OCI-LY3 (cell line): ENCODE data around the gene CIAO2B.

Experiments
- H2AFZ ChIP-seq: fragments of 200-600, 300-600 bp; shearing (Covaris generic); 2 replicates; pipeline ENCODE4 v1.6.0; 2014; ENCODE audit warnings: antibody characterized with exemption, low read depth, low read length
- H3K27ac ChIP-seq: fragments of 200-600, 300-600 bp; sonication (generic); 2 replicates; pipeline ENCODE4 v1.5.1; 2014; ENCODE audit warnings: mild to moderate bottlenecking, low read length, moderate library complexity, mixed read lengths
- H3K27me3 ChIP-seq: fragments of 200-600, 300-600 bp; sonication (generic); 2 replicates; pipeline ENCODE4 v1.6.1; 2014; ENCODE audit warnings: low read depth, low read length, mixed read lengths
- H3K36me3 ChIP-seq: fragments of 200-600, 300-600 bp; sonication (generic); replicated peaks from 2 replicates; pipeline ENCODE3; 2014; ENCODE audit warnings: low read depth, low read length, mixed read lengths
- H3K4me1 ChIP-seq: fragments of 300-600, 200-600 bp; sonication (generic); 2 replicates; pipeline ENCODE4 v1.6.1; 2014; ENCODE audit warnings: low read length, mixed read lengths
- H3K4me2 ChIP-seq: fragments of 200-600, 300-600 bp; sonication (generic); 2 replicates; pipeline ENCODE4 v1.6.1; 2014; ENCODE audit warnings: low read length, mixed read lengths
- H3K4me3 ChIP-seq: fragments of 300-600, 200-600 bp; sonication (generic); 2 replicates; pipeline ENCODE4 v1.5.1; 2014; ENCODE audit warnings: antibody characterized with exemption, mild to moderate bottlenecking, low read length, moderate library complexity
- H3K79me2 ChIP-seq: fragments of 300-600, 200-600 bp; shearing (Covaris generic); 2 replicates; pipeline ENCODE4 v1.6.1; 2014; ENCODE audit warnings: mild to moderate bottlenecking, low read length, mixed read lengths
- H3K9ac ChIP-seq: fragments of 300-600, 200-600 bp; shearing (Covaris generic); 2 replicates; pipeline ENCODE4 v1.6.0; 2014; ENCODE audit warnings: mild to moderate bottlenecking, low read length, moderate library complexity
- H3K9me3 ChIP-seq: fragments of 200-600, 300-600 bp; shearing (Covaris generic); 2 replicates; pipeline ENCODE4 v1.6.1; 2014; ENCODE audit warnings: low read length, mixed read lengths; ENCODE audit not compliant: insufficient read depth
- H4K20me1 ChIP-seq: fragments of 200-600, 300-600 bp; sonication (generic); 2 replicates; pipeline ENCODE4 v1.6.1; 2016; ENCODE audit warnings: low read length, mixed read lengths; ENCODE audit not compliant: insufficient read depth
- EZH2phosphoT487 ChIP-seq: fragments of 200-600 bp; shearing (Covaris generic); IDR thresholded peaks from 2 replicates; pipeline ENCODE4 v1.6.1; 2018; ENCODE audit warnings: antibody characterized with exemption, mixed run types, low read depth
- TF ChIP-seq, protein P1 (sequence below): fragments of 200-600, 300-600 bp; sonication (generic); IDR thresholded peaks from 2 replicates; pipeline ENCODE4 v1.5.1; 2014; ENCODE audit warnings: antibody characterized with exemption, low read length, low read depth

Gene CIAO2B

DNA sequence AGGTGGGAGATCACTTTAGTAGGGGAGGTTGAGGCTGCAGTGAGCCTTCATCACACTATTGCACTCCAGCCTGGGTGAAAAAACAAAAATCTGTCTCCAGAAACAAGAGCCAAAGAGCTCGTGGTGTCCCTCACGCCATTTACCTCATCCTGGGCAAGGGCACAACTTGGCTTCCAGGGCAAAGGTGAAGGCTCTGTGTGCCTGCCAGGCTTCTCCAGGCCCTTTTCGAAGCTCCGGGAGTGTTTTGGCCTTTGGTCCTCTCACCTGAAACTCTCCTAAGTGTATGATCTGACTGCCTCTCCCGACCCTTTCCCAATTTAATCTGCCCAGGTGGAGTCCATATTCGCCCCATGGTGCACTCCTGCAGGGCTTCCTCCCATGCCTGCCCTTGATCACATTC, 15.3 kb upstream of the CIAO2B start:
- Histone ChIP-seq H3K4me2 (no peak overlapping the region), H2AFZ (no peak overlapping the region), H3K27me3 (peaks cover 5% of the 10 kb centered on the region; the same call in 1 of the 2 replicates), H3K36me3 (no peaks in the 10 kb centered on the region), H3K4me3 (no peak overlapping the region), H3K27ac (no peak overlapping the region), H3K9ac (no peak overlapping the region), H3K9me3 (no peaks in the 10 kb centered on the region), H4K20me1 (no peaks in the 10 kb centered on the region), H3K79me2 (no peaks in the 10 kb centered on the region), H3K4me1 (peaks cover 11% of the 10 kb centered on the region)
- no peak for TF ChIP-seq EZH2phosphoT487
- TF ChIP-seq, protein P1, sequence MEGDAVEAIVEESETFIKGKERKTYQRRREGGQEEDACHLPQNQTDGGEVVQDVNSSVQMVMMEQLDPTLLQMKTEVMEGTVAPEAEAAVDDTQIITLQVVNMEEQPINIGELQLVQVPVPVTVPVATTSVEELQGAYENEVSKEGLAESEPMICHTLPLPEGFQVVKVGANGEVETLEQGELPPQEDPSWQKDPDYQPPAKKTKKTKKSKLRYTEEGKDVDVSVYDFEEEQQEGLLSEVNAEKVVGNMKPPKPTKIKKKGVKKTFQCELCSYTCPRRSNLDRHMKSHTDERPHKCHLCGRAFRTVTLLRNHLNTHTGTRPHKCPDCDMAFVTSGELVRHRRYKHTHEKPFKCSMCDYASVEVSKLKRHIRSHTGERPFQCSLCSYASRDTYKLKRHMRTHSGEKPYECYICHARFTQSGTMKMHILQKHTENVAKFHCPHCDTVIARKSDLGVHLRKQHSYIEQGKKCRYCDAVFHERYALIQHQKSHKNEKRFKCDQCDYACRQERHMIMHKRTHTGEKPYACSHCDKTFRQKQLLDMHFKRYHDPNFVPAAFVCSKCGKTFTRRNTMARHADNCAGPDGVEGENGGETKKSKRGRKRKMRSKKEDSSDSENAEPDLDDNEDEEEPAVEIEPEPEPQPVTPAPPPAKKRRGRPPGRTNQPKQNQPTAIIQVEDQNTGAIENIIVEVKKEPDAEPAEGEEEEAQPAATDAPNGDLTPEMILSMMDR, result no peak

DNA sequence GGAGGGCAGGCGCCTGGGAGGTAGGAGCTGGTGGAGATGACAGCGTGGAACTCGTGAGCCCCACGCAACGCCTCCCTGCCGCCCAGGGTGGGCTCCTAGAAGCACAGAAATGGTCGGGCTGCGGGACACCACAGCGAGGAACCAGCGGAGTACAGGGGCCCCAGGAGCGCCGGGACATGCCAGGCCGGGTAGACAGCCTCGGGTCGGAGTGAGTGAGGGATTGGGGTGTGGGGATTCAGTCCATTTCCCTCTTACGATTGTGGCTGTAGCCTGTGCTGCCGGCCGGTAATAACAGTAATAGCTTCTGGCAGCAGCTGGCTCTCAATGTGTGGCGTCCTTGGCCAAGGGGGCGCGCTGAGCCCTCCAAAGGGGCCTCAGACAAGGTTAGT, 14.6 kb upstream of the CIAO2B start:
- no peak overlapping the region for H3K27ac ChIP-seq
- H3K9me3 ChIP-seq, result no peaks in the 10 kb centered on the region
- peaks cover 11% of the 10 kb centered on the region for H3K4me1 ChIP-seq
- H4K20me1 ChIP-seq, result no peaks in the 10 kb centered on the region
- no peak overlapping the region for H2AFZ ChIP-seq
- no peak overlapping the region for H3K4me3 ChIP-seq
- H3K36me3 ChIP-seq, result no peaks in the 10 kb centered on the region
- H3K4me2 ChIP-seq, result peak overlapping the region; percentile 80
- H3K27me3 ChIP-seq, result peaks cover 5% of the 10 kb centered on the region; the same call in 1 of the 2 replicates
- no peaks in the 10 kb centered on the region for H3K79me2 ChIP-seq
- H3K9ac ChIP-seq, result no peak overlapping the region
- TF ChIP-seq EZH2phosphoT487, result no peak
- TF ChIP-seq, protein P1, result no peak

DNA sequence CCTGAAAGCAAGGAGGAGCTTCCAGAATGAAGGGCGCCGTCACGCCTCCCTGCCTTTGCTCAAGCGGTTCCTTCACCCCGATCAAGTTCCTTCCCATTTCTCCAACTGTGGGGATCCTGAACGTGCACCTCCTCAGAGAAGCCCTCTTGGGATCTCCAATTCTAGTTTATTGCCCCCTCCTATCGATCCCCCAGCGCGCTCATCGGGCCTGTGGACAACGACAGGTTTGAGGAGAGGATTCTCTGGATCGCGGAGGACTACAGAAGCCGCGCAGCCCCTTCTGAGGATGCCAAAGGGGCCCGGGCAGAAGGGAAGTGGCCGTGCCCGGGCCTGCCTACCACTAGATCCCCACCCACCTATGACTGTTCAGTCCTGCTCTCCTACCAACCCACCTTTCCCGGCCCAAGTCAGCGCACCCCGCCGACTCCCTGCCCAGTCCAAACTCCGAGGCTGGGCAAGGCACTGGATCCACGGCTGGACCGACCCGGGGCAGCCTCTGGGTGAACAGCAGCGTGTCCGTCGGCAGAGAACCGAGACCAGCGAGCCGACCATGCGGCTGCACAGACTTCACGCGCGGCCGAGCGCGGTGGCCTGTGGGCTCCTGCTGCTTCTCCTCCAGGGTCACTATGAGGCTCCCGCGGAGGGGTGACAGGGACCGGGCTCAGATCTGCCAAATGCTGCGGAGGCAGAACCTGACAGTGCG, 14.1 kb upstream of the CIAO2B start:
- peak overlapping the region; percentile 78 for H3K4me3 ChIP-seq
- no peak for TF ChIP-seq EZH2phosphoT487
- TF ChIP-seq, protein P1, result no peak

DNA sequence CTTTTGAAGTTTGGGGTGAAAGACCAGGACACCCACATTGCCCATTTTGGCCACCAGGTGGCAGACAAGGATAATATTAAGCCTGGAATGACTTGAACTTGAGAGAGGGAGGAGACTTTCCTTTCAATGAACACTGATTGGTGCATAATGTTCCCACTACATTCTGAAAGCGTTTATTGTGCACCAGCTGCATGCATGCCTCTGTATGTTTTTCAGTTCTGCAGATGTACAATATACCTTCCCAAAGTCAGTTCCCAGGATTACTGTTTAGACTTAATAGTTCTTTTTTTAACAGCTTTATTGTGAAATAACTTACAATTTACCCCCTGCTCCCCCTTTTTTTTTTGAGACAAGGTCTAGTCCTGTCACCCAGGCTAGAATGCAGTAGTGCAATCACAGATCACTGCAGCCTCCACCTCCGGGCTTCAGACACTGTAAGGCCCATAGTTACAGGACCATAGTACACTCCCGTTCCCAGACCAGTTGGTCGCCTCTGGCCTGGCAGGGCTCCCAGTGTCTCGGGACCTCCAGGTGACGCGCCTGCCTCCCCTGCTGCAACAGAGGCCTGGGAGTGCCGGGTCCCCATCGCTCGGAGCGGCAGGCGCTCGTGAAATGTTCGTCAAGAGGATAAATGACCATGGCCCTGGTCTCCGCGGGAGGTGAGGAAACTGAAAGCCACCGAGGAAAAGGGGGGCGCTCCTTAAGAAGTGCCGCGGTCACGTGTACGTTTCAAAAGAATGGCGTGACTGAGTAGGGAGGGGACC, 13.3 kb upstream of the CIAO2B start:
- H3K27me3 ChIP-seq, result peaks cover 5% of the 10 kb centered on the region; the same call in 1 of the 2 replicates
- H3K27ac ChIP-seq, result no peak overlapping the region
- peak overlapping the region; percentile 78 for H3K4me3 ChIP-seq
- TF ChIP-seq, protein P1, result peak; percentile 89
- TF ChIP-seq EZH2phosphoT487, result no peak
- peak overlapping the region; percentile 53 for H3K9ac ChIP-seq
- H2AFZ ChIP-seq, result peak overlapping the region; percentile 86
- H3K9me3 ChIP-seq, result no peaks in the 10 kb centered on the region
- H3K4me2 ChIP-seq, result peak overlapping the region; percentile 80
- peaks cover 11% of the 10 kb centered on the region for H3K4me1 ChIP-seq
- H4K20me1 ChIP-seq, result no peaks in the 10 kb centered on the region
- no peaks in the 10 kb centered on the region for H3K79me2 ChIP-seq
- peaks cover 5% of the 10 kb centered on the region for H3K36me3 ChIP-seq

More for the DNA sequence above, 14.1 kb upstream of the CIAO2B start:
- Histone ChIP-seq H3K36me3 (peaks cover 5% of the 10 kb centered on the region), H3K9me3 (no peaks in the 10 kb centered on the region), H3K79me2 (no peaks in the 10 kb centered on the region), H3K4me1 (peaks cover 11% of the 10 kb centered on the region), H4K20me1 (no peaks in the 10 kb centered on the region), H3K27me3 (peaks cover 5% of the 10 kb centered on the region; the same call in 1 of the 2 replicates), H3K27ac (no peak overlapping the region), H2AFZ (peak overlapping the region; percentile 86), H3K9ac (peak overlapping the region; percentile 53), H3K4me2 (peak overlapping the region; percentile 80)
